Measurements from ENCODE around the gene HLA-DPA1.
A peak's percentile ranks its signal among the peaks of the same experiment; 100 is the strongest.

DNA sequence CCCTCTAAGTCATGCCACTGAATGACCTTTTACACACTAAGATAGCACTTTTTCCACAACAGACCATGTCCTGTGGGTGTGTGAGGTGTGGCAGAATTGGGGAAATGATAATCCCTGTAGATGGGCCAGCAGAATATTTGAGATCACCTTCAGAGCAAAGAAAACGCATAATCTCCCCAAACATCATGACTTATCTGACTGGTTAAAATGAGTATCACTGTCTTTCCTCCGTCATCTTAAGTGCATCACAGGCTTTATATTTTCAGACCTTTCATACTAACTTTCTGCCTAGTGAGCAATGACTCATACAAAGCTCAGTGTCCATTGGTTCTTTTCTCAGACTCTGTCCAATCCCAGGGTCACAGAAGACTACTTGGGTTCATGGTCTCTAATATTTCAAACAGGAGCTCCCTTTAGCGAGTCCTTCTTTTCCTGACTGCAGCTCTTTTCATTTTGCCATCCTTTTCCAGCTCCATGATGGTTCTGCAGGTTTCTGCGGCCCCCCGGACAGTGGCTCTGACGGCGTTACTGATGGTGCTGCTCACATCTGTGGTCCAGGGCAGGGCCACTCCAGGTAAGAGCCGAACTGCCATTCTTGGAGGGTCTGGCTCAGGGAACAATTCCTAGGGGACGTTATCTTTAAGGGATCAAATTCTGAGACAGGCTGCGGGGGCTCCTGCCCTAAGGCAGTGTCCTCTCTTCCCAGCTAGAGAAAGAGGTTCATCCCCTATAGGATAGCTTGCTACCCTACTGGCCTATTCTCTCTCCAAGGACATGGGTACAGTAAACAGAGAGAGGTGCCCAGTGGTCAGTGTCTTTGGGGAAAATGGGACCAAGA lies 2.3 kb upstream of the HLA-DPA1 start, which contains the start of gene HLA-DPB1:
- TF ChIP-seq, protein P1, sequence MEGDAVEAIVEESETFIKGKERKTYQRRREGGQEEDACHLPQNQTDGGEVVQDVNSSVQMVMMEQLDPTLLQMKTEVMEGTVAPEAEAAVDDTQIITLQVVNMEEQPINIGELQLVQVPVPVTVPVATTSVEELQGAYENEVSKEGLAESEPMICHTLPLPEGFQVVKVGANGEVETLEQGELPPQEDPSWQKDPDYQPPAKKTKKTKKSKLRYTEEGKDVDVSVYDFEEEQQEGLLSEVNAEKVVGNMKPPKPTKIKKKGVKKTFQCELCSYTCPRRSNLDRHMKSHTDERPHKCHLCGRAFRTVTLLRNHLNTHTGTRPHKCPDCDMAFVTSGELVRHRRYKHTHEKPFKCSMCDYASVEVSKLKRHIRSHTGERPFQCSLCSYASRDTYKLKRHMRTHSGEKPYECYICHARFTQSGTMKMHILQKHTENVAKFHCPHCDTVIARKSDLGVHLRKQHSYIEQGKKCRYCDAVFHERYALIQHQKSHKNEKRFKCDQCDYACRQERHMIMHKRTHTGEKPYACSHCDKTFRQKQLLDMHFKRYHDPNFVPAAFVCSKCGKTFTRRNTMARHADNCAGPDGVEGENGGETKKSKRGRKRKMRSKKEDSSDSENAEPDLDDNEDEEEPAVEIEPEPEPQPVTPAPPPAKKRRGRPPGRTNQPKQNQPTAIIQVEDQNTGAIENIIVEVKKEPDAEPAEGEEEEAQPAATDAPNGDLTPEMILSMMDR (IDR thresholded peaks at IDR 0.05), result no peak
- peak; percentile 29 for TF ChIP-seq POLR2A (IDR thresholded peaks at IDR 0.05)
- peak; percentile 50 for TF ChIP-seq POLR2AphosphoS5 (IDR thresholded peaks at IDR 0.05)
